ENCODE data around the gene MYH15. TPM values are rescaled to one million over a fixed set of nuclear protein-coding genes. Genes with fewer than 3 reads are reported as not detected.

Gene MYH15
- total and polyA plus RNA-seq, 9 donors = 0.27 to 1.1 (median 0.50) TPM

DNA sequence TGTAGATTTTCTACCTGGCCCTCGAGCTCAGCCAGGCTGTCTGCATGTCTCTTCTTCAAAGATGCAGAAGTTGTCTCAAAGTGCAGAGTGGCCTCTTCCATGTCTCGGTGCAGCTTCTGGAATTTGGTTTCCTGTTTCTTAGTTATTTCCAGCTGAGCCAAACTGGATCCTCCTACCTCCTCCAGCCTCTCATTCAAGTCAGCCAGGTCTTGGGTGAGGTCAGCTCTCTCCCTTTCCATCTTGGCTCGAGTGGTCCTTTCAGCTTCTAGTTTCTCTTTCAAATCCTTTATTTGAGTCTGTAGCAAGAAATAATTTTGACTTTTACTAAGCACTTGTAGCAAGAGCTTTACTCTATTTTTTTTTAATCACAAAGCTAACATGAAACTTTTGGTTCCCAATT lies 81.8 kb downstream of the MYH15 start:
- H3K9me3 ChIP-seq (replicated peaks; ENCODE audit: control insufficient read depth, low read depth, low read length) = peaks cover 3% of the 10 kb centered on the region
- 22% methylated on average over 2 of the region's 3 CpGs for WGBS (ENCODE audit: insufficient coverage)
- peaks cover 3% of the 10 kb centered on the region for H3K4me1 ChIP-seq (ENCODE audit: control insufficient read depth, insufficient read depth, low read length)
- H3K4me3 ChIP-seq (ENCODE audit: low read length) = no peak overlapping the region
- no peak overlapping the region for H3K27ac ChIP-seq (ENCODE audit: low read length)
- DNase-seq = peak; percentile 72
- H3K36me3 ChIP-seq (ENCODE audit: control insufficient read depth, insufficient read depth, low read length) = no peaks in the 10 kb centered on the region
- no peaks in the 10 kb centered on the region for H3K27me3 ChIP-seq (ENCODE audit: control insufficient read depth, insufficient read depth, low read length)

GRCh38 chr3:108420926-108421325 lies 89.5 kb downstream of the MYH15 start:
- no peak overlapping the region for H3K27ac ChIP-seq (ENCODE audit: low read length)
- no peaks in the 10 kb centered on the region for H3K9me3 ChIP-seq (replicated peaks; ENCODE audit: control insufficient read depth, low read depth, low read length)
- H3K36me3 ChIP-seq (ENCODE audit: control insufficient read depth, insufficient read depth, low read length) = no peaks in the 10 kb centered on the region
- no peaks in the 10 kb centered on the region for H3K4me1 ChIP-seq (ENCODE audit: control insufficient read depth, insufficient read depth, low read length)
- WGBS (ENCODE audit: insufficient coverage) = no CpG with 5 or more reads among the region's 2 CpGs
- no peak for DNase-seq
- no peak overlapping the region for H3K4me3 ChIP-seq (ENCODE audit: low read length)
- H3K27me3 ChIP-seq (ENCODE audit: control insufficient read depth, insufficient read depth, low read length) = no peaks in the 10 kb centered on the region

GRCh38 chr3:108416111-108416869 lies 94.1 kb downstream of the MYH15 start:
- no peaks in the 10 kb centered on the region for H3K27me3 ChIP-seq (ENCODE audit: control insufficient read depth, insufficient read depth, low read length)
- H3K27ac ChIP-seq (ENCODE audit: low read length) = no peak overlapping the region
- no peaks in the 10 kb centered on the region for H3K36me3 ChIP-seq (ENCODE audit: control insufficient read depth, insufficient read depth, low read length)
- WGBS (ENCODE audit: insufficient coverage) = 60% methylated on average over 1 of the region's 4 CpGs
- no peak overlapping the region for H3K4me3 ChIP-seq (ENCODE audit: low read length)
- no peaks in the 10 kb centered on the region for H3K9me3 ChIP-seq (replicated peaks; ENCODE audit: control insufficient read depth, low read depth, low read length)
- DNase-seq = no peak
- H3K4me1 ChIP-seq (ENCODE audit: control insufficient read depth, insufficient read depth, low read length) = peaks cover 3% of the 10 kb centered on the region

DNA sequence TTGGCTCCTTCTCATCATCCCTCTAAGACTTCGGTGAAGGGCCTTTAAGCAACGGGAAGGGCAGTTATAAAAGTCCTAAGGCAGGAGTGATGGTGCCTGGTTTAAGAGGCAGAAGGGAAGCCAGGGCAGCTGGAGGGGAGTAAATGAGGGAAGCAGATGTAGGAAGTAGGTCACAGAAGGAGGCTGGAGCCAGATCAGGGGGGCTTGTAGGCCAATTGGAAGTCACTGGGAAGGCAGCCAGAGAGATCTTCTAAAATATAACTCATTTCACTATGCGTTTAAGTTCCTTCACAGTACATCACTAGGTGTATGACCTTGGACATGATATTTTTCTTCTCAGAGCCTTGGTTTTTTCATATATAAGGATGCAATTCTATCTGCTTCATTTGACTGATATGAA lies 94.7 kb downstream of the MYH15 start:
- Histone ChIP-seq H3K9me3 (replicated peaks; ENCODE audit: control insufficient read depth, low read depth, low read length) (no peaks in the 10 kb centered on the region), H3K4me1 (ENCODE audit: control insufficient read depth, insufficient read depth, low read length) (peaks cover 3% of the 10 kb centered on the region), H3K27ac (ENCODE audit: low read length) (peak overlapping the region; percentile 47), H3K36me3 (ENCODE audit: control insufficient read depth, insufficient read depth, low read length) (no peaks in the 10 kb centered on the region), H3K4me3 (ENCODE audit: low read length) (no peak overlapping the region), H3K27me3 (ENCODE audit: control insufficient read depth, insufficient read depth, low read length) (no peaks in the 10 kb centered on the region)
- peak; percentile 91 for DNase-seq
- WGBS (ENCODE audit: insufficient coverage) = 0% methylated on average over 1 of the region's 3 CpGs

DNA sequence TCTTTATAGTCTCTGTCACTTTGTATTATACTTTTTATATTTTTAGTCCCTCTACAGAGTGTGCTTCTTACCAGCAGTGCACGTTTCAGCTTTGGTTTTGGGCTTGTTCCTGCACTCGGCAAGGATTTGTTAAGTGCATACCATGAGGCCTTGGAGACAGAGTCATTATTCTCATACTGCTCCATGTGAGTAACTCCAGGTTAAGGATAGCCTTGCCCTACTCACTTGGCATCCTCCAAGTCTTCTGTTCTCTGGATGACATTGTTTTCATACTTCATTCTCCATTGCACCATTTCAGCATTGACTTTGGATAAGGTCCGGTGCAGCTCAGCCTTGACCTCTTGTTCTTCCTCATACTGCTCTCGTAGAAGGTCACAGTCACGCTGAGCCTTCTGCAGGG lies 96.4 kb downstream of the MYH15 start:
- H3K27ac ChIP-seq (ENCODE audit: low read length) = no peak overlapping the region
- WGBS (ENCODE audit: insufficient coverage) = 77% methylated on average over 2 of the region's 5 CpGs
- no peaks in the 10 kb centered on the region for H3K27me3 ChIP-seq (ENCODE audit: control insufficient read depth, insufficient read depth, low read length)
- H3K4me1 ChIP-seq (ENCODE audit: control insufficient read depth, insufficient read depth, low read length) = peaks cover 3% of the 10 kb centered on the region
- no peak overlapping the region for H3K4me3 ChIP-seq (ENCODE audit: low read length)
- H3K9me3 ChIP-seq (replicated peaks; ENCODE audit: control insufficient read depth, low read depth, low read length) = no peaks in the 10 kb centered on the region
- no peaks in the 10 kb centered on the region for H3K36me3 ChIP-seq (ENCODE audit: control insufficient read depth, insufficient read depth, low read length)
- DNase-seq = peak; percentile 18

DNA sequence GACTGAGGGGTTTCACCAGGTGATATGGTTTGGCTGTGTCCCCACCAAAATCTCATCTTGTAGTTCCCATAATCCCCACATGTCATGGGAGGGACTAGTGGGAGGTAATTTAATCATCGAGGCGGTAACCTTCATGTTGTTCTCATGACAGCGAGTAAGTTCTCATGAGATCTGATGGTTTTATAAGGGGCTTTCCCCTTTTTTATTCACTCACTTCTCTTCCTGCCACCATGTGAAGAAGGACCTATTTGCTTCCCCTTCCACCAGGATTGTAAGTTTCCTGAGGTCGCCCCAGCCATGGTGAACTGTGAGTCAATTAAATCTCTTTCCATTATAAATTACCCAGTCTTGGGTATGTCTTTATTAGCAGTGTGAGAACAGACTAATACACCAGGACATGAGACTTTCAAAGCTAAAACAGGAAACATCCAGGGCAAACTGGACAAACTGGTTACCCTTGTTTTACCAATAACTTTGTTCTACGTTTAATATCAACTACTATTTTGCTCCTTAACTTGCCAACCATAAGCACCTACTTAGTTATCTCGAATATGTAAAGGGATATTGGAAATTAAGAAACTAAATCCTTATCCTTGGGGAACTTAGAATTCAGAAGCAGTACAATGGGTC lies 98.2 kb downstream of the MYH15 start:
- Histone ChIP-seq H3K4me1 (ENCODE audit: control insufficient read depth, insufficient read depth, low read length) (peaks cover 3% of the 10 kb centered on the region), H3K9me3 (replicated peaks; ENCODE audit: control insufficient read depth, low read depth, low read length) (no peaks in the 10 kb centered on the region), H3K4me3 (ENCODE audit: low read length) (no peak overlapping the region), H3K36me3 (ENCODE audit: control insufficient read depth, insufficient read depth, low read length) (no peaks in the 10 kb centered on the region), H3K27ac (ENCODE audit: low read length) (no peak overlapping the region), H3K27me3 (ENCODE audit: control insufficient read depth, insufficient read depth, low read length) (no peaks in the 10 kb centered on the region)
- WGBS (ENCODE audit: insufficient coverage) = no CpG with 5 or more reads among the region's 6 CpGs
- DNase-seq = no peak

DNA sequence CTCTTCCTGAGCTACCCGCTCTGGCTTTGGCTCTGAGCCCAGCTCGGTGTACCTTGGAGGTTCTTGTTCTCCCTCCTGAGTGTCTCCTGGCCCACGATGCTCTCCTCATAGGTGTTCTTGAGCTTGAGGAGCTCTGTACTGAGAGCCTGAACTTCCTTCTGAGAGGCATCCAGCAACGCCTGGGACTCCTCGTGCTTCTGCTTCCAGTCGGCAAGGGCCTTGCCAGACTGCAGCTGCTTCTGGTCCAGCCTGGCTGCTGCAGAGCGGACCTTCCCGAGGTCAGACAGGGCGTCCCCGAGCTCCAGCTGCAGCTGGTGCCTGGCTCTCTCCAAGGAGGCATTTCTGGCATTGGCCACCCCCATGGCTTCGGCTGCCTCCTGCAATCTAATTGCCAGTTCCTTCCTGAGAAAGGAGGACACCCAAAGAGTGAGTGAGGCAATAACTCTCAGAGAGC lies 99.8 kb downstream of the MYH15 start:
- no peaks in the 10 kb centered on the region for H3K27me3 ChIP-seq (ENCODE audit: control insufficient read depth, insufficient read depth, low read length)
- H3K27ac ChIP-seq (ENCODE audit: low read length) = no peak overlapping the region
- peak; percentile 18 for DNase-seq
- 56% methylated on average over 11 of the region's 11 CpGs for WGBS (ENCODE audit: insufficient coverage)
- H3K36me3 ChIP-seq (ENCODE audit: control insufficient read depth, insufficient read depth, low read length) = no peaks in the 10 kb centered on the region
- no peak overlapping the region for H3K4me3 ChIP-seq (ENCODE audit: low read length)
- H3K9me3 ChIP-seq (replicated peaks; ENCODE audit: control insufficient read depth, low read depth, low read length) = no peaks in the 10 kb centered on the region
- H3K4me1 ChIP-seq (ENCODE audit: control insufficient read depth, insufficient read depth, low read length) = peaks cover under 1% of the 10 kb centered on the region

GRCh38 chr3:108409800-108410178 lies 100.6 kb downstream of the MYH15 start:
- H3K4me1 ChIP-seq (ENCODE audit: control insufficient read depth, insufficient read depth, low read length) = no peaks in the 10 kb centered on the region
- no peaks in the 10 kb centered on the region for H3K9me3 ChIP-seq (replicated peaks; ENCODE audit: control insufficient read depth, low read depth, low read length)
- H3K4me3 ChIP-seq (ENCODE audit: low read length) = no peak overlapping the region
- DNase-seq = no peak
- 80% methylated on average over 1 of the region's 4 CpGs for WGBS (ENCODE audit: insufficient coverage)
- no peaks in the 10 kb centered on the region for H3K27me3 ChIP-seq (ENCODE audit: control insufficient read depth, insufficient read depth, low read length)
- H3K27ac ChIP-seq (ENCODE audit: low read length) = no peak overlapping the region
- no peaks in the 10 kb centered on the region for H3K36me3 ChIP-seq (ENCODE audit: control insufficient read depth, insufficient read depth, low read length)

- Histone ChIP-seq H3K27me3 (ENCODE audit: control insufficient read depth, insufficient read depth, low read length) (no peaks in the 10 kb centered on the region), H3K4me1 (ENCODE audit: control insufficient read depth, insufficient read depth, low read length) (no peaks in the 10 kb centered on the region), H3K36me3 (ENCODE audit: control insufficient read depth, insufficient read depth, low read length) (no peaks in the 10 kb centered on the region), H3K4me3 (ENCODE audit: low read length) (no peak overlapping the region), H3K9me3 (replicated peaks; ENCODE audit: control insufficient read depth, low read depth, low read length) (no peaks in the 10 kb centered on the region), H3K27ac (ENCODE audit: low read length) (no peak overlapping the region)
- DNase-seq = no peak
- WGBS (ENCODE audit: insufficient coverage) = 68% methylated on average over 2 of the region's 7 CpGs
Measured at GRCh38 chr3:108408883-108409799, 101.3 kb downstream of the MYH15 start.

DNA sequence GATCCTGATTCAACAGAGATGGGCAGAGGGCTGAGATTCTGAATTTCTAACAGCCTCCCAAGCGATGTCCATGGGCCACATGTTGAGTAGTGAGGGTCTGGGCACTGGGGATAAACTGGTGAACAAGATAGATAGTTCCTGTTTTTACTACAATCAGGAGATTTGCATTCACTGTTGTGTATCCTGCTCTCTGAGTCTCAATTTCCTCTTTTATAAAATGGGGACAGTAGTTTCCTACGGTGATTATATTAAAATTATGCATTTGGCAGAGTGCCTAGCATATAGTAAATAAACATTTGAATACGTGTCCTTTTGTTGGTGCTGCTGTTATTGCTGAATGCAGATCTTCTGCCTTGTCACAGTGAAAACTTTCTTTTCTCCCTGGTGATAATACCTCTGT lies 102.5 kb downstream of the MYH15 start:
- Histone ChIP-seq H3K4me1 (ENCODE audit: control insufficient read depth, insufficient read depth, low read length) (no peaks in the 10 kb centered on the region), H3K27ac (ENCODE audit: low read length) (no peak overlapping the region), H3K9me3 (replicated peaks; ENCODE audit: control insufficient read depth, low read depth, low read length) (no peaks in the 10 kb centered on the region), H3K36me3 (ENCODE audit: control insufficient read depth, insufficient read depth, low read length) (no peaks in the 10 kb centered on the region), H3K27me3 (ENCODE audit: control insufficient read depth, insufficient read depth, low read length) (no peaks in the 10 kb centered on the region), H3K4me3 (ENCODE audit: low read length) (no peak overlapping the region)
- no peak for DNase-seq
- WGBS (ENCODE audit: insufficient coverage) = 40% methylated on average over 1 of the region's 3 CpGs

All from muscle of leg (tissue), 11 donors.